Right lobe of liver (tissue), 6 donors: Measurements from ENCODE around the gene GSTCD. TPM values are rescaled to one million over a fixed set of nuclear protein-coding genes. Genes with fewer than 3 reads are reported as not detected.

ENCODE experiments used
- ATAC-seq, 4 donors: fragments of 200-7000 bp; cut with Tn5 transposase; one replicate each; pipeline ENCODE4 v1.9.1; 2020; ENCODE audit warnings: mild to moderate bottlenecking in 4 of 4, moderate library complexity in 4 of 4
- DNase-seq, 3 donors: peaks; one replicate each; pipeline ENCODE4 v3.0.0-alpha.2; 2020
- H3K27ac ChIP-seq, 3 donors: fragments of 200-600 bp; one replicate each; pipeline ENCODE4 v1.8.0; 2022
- H3K27me3 ChIP-seq, 2 donors: fragments of 200-600 bp; one replicate each; pipeline ENCODE4 v1.8.0; 2022
- H3K36me3 ChIP-seq, 4 donors: fragments of 200-600 bp; sonication (generic) in 1 of 4; one replicate each; pipeline versions ENCODE4 v1.5.1 to v1.8.0; 2017 to 2022; ENCODE audit warnings: control low read depth in 1 of 4
- H3K4me1 ChIP-seq, 4 donors: fragments of 200-600 bp; sonication (generic) in 1 of 4; one replicate each; pipeline versions ENCODE4 v1.5.1 to v1.8.0; 2017 to 2022; ENCODE audit warnings: control low read depth in 1 of 4
- H3K4me3 ChIP-seq, 3 donors: fragments of 200-600 bp; one replicate each; pipeline ENCODE4 v1.8.0; 2022
- H3K9me3 ChIP-seq, 4 donors: fragments of 200-600 bp; sonication (generic) in 1 of 4; one replicate each; pipeline versions ENCODE4 v1.5.1 to v1.8.0; 2017 to 2022; ENCODE audit warnings: control low read depth in 1 of 4
- POLR2A ChIP-seq: fragments of 450-650 bp; IDR thresholded peaks from one replicate; pipeline ENCODE4 v1.6.1; 2017; ENCODE audit warnings: antibody characterized with exemption, mild to moderate bottlenecking
- WGBS: methylation state at CpG from one replicate; pipeline ENCODE4 v1.1.6; 2018; ENCODE audit warnings: low coverage, low lambda C conversion rate; ENCODE audit not compliant: insufficient coverage; ENCODE audit errors: missing lambda C conversion rate; 5-methylcytosine and 5-hydroxymethylcytosine counted together
- intact Hi-C, 2 donors: fragments of 100-400 bp; cut with DNase I; formaldehyde crosslinking; loops; one replicate each; pipeline versions ENCODE4 v1.11.2 to v1.14.1; 2022
- total RNA-seq, 6 experiments: library from RNA; depleted of rRNA in 2 of 6; stranded (reverse); fragments of >200 nt in 2 of 6; fragmentation: NEBNext Ultra II Directional in 3 of 6; extraction: Animal tissue kit (Norgen Biotek cat#: 25700) in 3 of 6; gene quantifications; one replicate each; pipeline versions ENCODE4 v1.1.0 to v1.2.4, GENCODE V29; 2016 to 2023
- TF ChIP-seq, protein P1 (sequence below), 4 donors: fragments of 200-600 bp in 3 of 4; fragments of 450-650 bp in 1 of 4; IDR thresholded peaks; one replicate each; pipeline versions ENCODE4 v1.5.1 to v1.8.0; 2016 to 2022; ENCODE audit warnings: antibody characterized with exemption in 4 of 4, mild to moderate bottlenecking in 2 of 4
- donor health status: DM: no; HTN: yes; CAD: no.
- donor health status: DM: no; HTN: no; CAD: no.
- donor health status: DM: no; HTN: no; CAD: no.
- donor health status: DM: no; HTN: yes; CAD: no.
- donor health status: DM: no; HTN: yes; CAD: no.

The GSTCD gene
- total RNA-seq, 6 experiments from 2014 or later, result 2.6 to 11.0 (median 3.6) TPM

DNA sequence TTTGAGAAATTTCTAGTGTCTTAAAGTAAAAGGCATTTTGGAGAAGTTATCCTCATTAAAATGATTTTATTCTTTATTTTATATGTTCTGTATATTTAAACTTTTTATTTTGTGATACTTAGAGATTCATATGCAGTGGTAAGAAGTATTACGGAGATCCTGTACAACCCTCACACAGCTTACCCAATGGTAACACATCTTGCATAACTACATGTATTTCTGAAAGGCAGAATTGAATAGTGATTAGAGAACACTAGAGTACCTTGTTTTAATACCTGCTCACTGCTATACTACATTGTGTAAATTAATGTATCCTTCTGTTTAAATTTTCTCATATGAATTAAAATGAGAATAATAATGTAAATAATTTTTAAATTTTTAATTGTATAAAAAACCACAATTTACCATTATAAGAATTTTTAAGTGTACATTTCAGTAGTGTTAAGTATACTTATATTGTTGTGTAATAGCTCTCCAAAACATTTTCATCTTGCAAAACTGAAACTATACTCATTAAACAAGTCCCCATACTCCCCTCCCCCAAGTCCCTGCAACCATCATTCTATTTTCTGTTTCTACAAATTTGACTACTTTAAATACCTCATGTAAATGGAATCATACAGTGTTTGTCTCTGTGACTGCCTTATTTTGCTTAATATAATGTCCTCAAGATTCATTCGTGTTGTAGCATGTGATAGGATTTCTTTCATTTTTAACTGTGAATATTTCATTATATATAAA is 45.5 kb upstream of the GSTCD start:
- ATAC-seq (no peak), DNase-seq (no peak)
- Histone ChIP-seq H3K36me3 (no peaks in the 10 kb centered on the region), H3K27ac (no peak overlapping the region), H3K9me3 (no peaks in the 10 kb centered on the region), H3K4me3 (no peak overlapping the region), H3K4me1 (no peaks in the 10 kb centered on the region), H3K27me3 (no peaks in the 10 kb centered on the region)
- WGBS, result 66% methylated on average over 2 of the region's 2 CpGs
- intact Hi-C loops, result loop anchor here in 1 of 2 donors (10.0 kb wide), 1 partner anchor 138 kb away; no protein-coding TSS in a partner anchor
- TF ChIP-seq, protein P1, sequence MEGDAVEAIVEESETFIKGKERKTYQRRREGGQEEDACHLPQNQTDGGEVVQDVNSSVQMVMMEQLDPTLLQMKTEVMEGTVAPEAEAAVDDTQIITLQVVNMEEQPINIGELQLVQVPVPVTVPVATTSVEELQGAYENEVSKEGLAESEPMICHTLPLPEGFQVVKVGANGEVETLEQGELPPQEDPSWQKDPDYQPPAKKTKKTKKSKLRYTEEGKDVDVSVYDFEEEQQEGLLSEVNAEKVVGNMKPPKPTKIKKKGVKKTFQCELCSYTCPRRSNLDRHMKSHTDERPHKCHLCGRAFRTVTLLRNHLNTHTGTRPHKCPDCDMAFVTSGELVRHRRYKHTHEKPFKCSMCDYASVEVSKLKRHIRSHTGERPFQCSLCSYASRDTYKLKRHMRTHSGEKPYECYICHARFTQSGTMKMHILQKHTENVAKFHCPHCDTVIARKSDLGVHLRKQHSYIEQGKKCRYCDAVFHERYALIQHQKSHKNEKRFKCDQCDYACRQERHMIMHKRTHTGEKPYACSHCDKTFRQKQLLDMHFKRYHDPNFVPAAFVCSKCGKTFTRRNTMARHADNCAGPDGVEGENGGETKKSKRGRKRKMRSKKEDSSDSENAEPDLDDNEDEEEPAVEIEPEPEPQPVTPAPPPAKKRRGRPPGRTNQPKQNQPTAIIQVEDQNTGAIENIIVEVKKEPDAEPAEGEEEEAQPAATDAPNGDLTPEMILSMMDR (IDR thresholded peaks at IDR 0.05), result no peak
- no peak for TF ChIP-seq POLR2A

DNA sequence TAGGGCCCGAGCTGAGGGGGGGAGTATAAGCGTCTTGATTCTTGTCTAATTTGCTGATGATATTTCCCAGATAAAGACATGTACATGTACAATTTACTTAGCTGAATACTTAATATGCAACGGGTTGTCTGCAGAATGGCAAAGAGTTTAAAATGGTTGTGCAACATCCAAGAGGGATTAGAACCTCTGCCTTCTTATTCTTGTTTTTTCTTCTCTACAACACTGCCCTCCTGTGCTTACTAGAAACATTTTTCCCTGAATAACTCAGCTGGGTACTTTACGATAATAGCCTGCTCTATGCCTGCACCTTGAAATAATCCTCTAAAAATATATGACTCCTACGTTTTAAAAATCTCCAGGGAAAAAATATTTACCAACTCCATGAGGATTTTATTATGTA is 41.9 kb upstream of the GSTCD start:
- no peak for TF ChIP-seq POLR2A
- TF ChIP-seq, protein P1 (IDR thresholded peaks at IDR 0.05), result peak; percentile 43 to 74 (median 50)
- ATAC-seq, result peak; percentile 93 to 98 (median 96)
- Histone ChIP-seq H3K4me3 (no peak overlapping the region), H3K36me3 (no peaks in the 10 kb centered on the region), H3K9me3 (no peaks in the 10 kb centered on the region), H3K4me1 (no peaks in the 10 kb centered on the region), H3K27me3 (no peaks in the 10 kb centered on the region), H3K27ac (no peak overlapping the region)
- intact Hi-C loops, result loop anchor here in 1 of 2 donors (10.0 kb wide), 1 partner anchor 142 kb away; no protein-coding TSS in a partner anchor
- WGBS, result 38% methylated on average over 5 of the region's 5 CpGs
- no peak for DNase-seq

DNA sequence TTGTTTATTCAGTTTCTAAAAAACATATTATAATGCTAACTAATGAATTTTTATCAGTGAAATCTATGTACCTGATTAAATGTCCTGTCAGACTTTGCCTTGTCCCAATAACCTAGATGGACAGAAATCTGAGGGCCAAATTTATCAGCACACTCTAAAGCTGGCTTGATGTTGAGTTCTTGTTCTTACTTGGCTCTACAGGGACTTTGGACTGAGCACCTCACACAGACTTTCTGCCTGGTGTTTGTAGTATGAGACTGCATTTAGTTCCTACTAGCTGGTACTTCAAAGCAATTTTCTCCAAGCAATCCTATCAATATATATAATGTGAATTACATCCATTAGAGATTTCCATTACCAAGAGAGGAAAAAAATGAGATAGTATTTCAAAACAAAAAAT is 37.9 kb upstream of the GSTCD start:
- H3K36me3 ChIP-seq, result no peaks in the 10 kb centered on the region
- no peak overlapping the region for H3K4me3 ChIP-seq
- intact Hi-C loops, result no loop called here
- no peak for DNase-seq
- ATAC-seq, result peak; percentile 43 to 79 (median 73)
- no peaks in the 10 kb centered on the region for H3K9me3 ChIP-seq
- H3K27me3 ChIP-seq, result no peaks in the 10 kb centered on the region
- H3K4me1 ChIP-seq, result no peaks in the 10 kb centered on the region
- H3K27ac ChIP-seq, result no peak overlapping the region
- no peak for TF ChIP-seq POLR2A
- TF ChIP-seq, protein P1 (IDR thresholded peaks at IDR 0.05), result no peak

DNA sequence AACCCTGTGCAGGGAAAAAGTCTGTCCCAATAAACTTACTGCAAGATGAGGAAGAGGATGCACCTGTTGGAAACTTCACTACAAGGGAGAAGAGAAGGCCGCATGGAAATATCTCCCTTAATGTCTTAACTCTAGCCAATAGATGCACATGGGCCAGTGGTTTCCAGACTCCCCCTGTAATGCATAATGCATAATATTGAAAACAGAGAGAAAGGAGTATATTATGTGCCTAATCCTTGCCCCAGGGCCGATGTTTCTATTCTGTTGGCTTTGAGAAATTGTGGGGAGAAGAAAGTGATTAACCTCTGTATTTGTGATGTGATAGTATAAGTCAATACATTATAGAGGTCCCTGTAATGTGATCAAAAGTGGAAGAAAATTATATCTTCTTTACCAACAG is 37.3 kb upstream of the GSTCD start:
- TF ChIP-seq, protein P1 (IDR thresholded peaks at IDR 0.05), result no peak
- no peak for TF ChIP-seq POLR2A
- 65% methylated on average over 2 of the region's 2 CpGs for WGBS
- DNase-seq (no peak), ATAC-seq (no peak)
- Histone ChIP-seq H3K36me3 (no peaks in the 10 kb centered on the region), H3K9me3 (no peaks in the 10 kb centered on the region), H3K4me3 (no peak overlapping the region), H3K27me3 (no peaks in the 10 kb centered on the region), H3K4me1 (no peaks in the 10 kb centered on the region), H3K27ac (no peak overlapping the region)
- intact Hi-C loops, result no loop called here
